ENCODE results near the gene CNBP.
"Not testable (repeated sequence)": the region's sequence is repeated elsewhere in the genome, so short reads cannot be mapped to it uniquely, and the experiment has no call there.

The CNBP gene

GRCh38 chr3:129184784-129185542, 1.3 kb upstream of the CNBP start:
- not testable (repeated sequence) for DNase-seq

GRCh38 chr3:129184396-129184657, 631 bp upstream of the CNBP start:
- no peak for DNase-seq

GRCh38 chr3:129182390-129183185, 1.1 kb downstream of the CNBP start:
- DNase-seq: peak; percentile 48

GRCh38 chr3:129181819-129182218, 1.9 kb downstream of the CNBP start:
- DNase-seq: no peak

GRCh38 chr3:129180461-129180860, 3.2 kb downstream of the CNBP start:
- DNase-seq: no peak

- DNase-seq: no peak
Measured at GRCh38 chr3:129176051-129176450, 7.6 kb downstream of the CNBP start.

- DNase-seq: no peak
Measured at GRCh38 chr3:129173725-129174124, 10.0 kb downstream of the CNBP start.

GRCh38 chr3:129173206-129173605, 10.5 kb downstream of the CNBP start:
- DNase-seq: no peak

- no peak for DNase-seq
Measured at GRCh38 chr3:129166579-129167332, 16.9 kb downstream of the CNBP start.

GRCh38 chr3:129165594-129165993, 18.1 kb downstream of the CNBP start:
- not testable (repeated sequence) for DNase-seq

GRCh38 chr3:129164500-129164899, 19.2 kb downstream of the CNBP start:
- no peak for DNase-seq

- DNase-seq: peak; percentile 36
Measured at GRCh38 chr3:129162729-129163579, 20.7 kb downstream of the CNBP start.

- DNase-seq: peak; percentile 36
Measured at GRCh38 chr3:129161860-129162271, 21.8 kb downstream of the CNBP start.

- peak; percentile 96 for DNase-seq
Measured at GRCh38 chr3:129160891-129161859, 22.5 kb downstream of the CNBP start, which contains the start of gene ISY1. ISY1 (minus strand) TSS chr3:129161063; CDS start chr3:129160975, 88 bp downstream.

GRCh38 chr3:129144786-129145185, 38.9 kb downstream of the CNBP start:
- DNase-seq: no peak

GRCh38 chr3:129141011-129141410, 42.7 kb downstream of the CNBP start:
- DNase-seq: not testable (repeated sequence)

GRCh38 chr3:129139911-129140310, 43.8 kb downstream of the CNBP start:
- DNase-seq: no peak

GRCh38 chr3:129136275-129136674, 47.4 kb downstream of the CNBP start:
- DNase-seq: not testable (repeated sequence)

GRCh38 chr3:129132097-129132866, 51.4 kb downstream of the CNBP start:
- no peak for DNase-seq

GRCh38 chr3:129131465-129132088, 52.1 kb downstream of the CNBP start:
- no peak for DNase-seq

Measured in activated CD4-positive, alpha-beta T cell treated with anti-CD3 and anti-CD28 coated beads, Interleukin-2, amount 50 U/mL, for 16 hours (primary cell).